GM12878 (cell line): ENCODE results near the gene MCOLN1. TPM values are rescaled to one million over a fixed set of nuclear protein-coding genes. Genes with fewer than 3 reads are reported as not detected.

Experiments
- ATAC-seq: fragments of 200-7000 bp; cut with Tn5 transposase; 3 replicates; pipeline ENCODE4 v1.9.1; 2020; ENCODE audit warnings: mild to moderate bottlenecking, moderate library complexity
- BruUV-seq: library from RNA; stranded (reverse); fragments of 400-500 nt; replicated peaks from 2 replicates; lab custom pipeline; 2021; lab: Mats Ljungman, UMichigan
- CTCF ChIA-PET: fragments of 300-600 bp; sonication (Branson Sonifier 250); formaldehyde crosslinking; extraction: SDS; loops from one replicate; lab custom pipeline; 2021; ENCODE audit warnings: inconsistent platforms; lab: Yijun Ruan, JAX
- POLR2A ChIA-PET: fragments of 350-600 bp; formaldehyde crosslinking; extraction: SDS; loops from one replicate; lab custom pipeline; 2021; ENCODE audit warnings: inconsistent platforms; lab: Charles Lee
- RAD21 ChIA-PET: fragments of 300-600 bp; sonication (Branson Sonifier 250); formaldehyde crosslinking; loops from one replicate; lab custom pipeline; 2023; ENCODE audit warnings: antibody characterized with exemption; ENCODE audit not compliant: unreplicated experiment; lab: Charles Lee
- SMC1A ChIA-PET: fragments of 300-600 bp; sonication (Branson Sonifier 250); formaldehyde crosslinking; loops from one replicate; lab custom pipeline; 2023; ENCODE audit not compliant: unreplicated experiment, uncharacterized antibody; lab: Charles Lee
- DNase-seq: peaks from one replicate; pipeline ENCODE4 v3.0.0-alpha.2; 2011; ENCODE audit warnings: low read depth, low spot score
- FAIRE-seq: peaks from 3 replicates; lab custom pipeline; 2011; peaks lifted over from hg19 to GRCh38; lab: Jason Lieb, UNC
- H2AFZ ChIP-seq: 2 replicates; pipeline ENCODE4 v1.6.0; 2011; ENCODE audit warnings: low read depth, low read length, control low read depth; ENCODE audit not compliant: control insufficient read depth
- H3K27ac ChIP-seq: 2 replicates; pipeline ENCODE4 v1.5.1; 2011; ENCODE audit warnings: control low read depth; ENCODE audit not compliant: control insufficient read depth, insufficient read depth
- H3K27me3 ChIP-seq, 2 experiments: replicated peaks in 1 of 2; 2 replicates each; pipeline versions ENCODE4 v1.6.0 to v1.6.1; 2011; ENCODE audit warnings: low read length in 1 of 2; ENCODE audit not compliant: control insufficient read depth in 2 of 2, insufficient read depth in 2 of 2
- H3K36me3 ChIP-seq, 2 experiments: 2 replicates each; pipeline ENCODE4 v1.5.1; 2011; ENCODE audit warnings: low read length in 1 of 2; ENCODE audit not compliant: control insufficient read depth in 2 of 2, insufficient read depth in 2 of 2
- H3K4me1 ChIP-seq: 2 replicates; pipeline ENCODE4 v1.6.1; 2011; ENCODE audit warnings: mild to moderate bottlenecking, low read length, moderate library complexity, mixed read lengths; ENCODE audit not compliant: control insufficient read depth, insufficient read depth
- H3K4me2 ChIP-seq: 2 replicates; pipeline ENCODE4 v1.6.0; 2011; ENCODE audit warnings: control low read depth; ENCODE audit not compliant: control insufficient read depth, insufficient read depth
- H3K4me3 ChIP-seq: fragments of 200-600 bp; sonication (generic); 2 replicates; pipeline ENCODE4 v1.5.1; 2016
- H3K79me2 ChIP-seq: 2 replicates; pipeline ENCODE4 v1.6.0; 2011; ENCODE audit warnings: low read length; ENCODE audit not compliant: control insufficient read depth, insufficient read depth
- H3K9ac ChIP-seq: 2 replicates; pipeline ENCODE4 v1.8.0; 2011; ENCODE audit warnings: low read length, control low read depth, mixed read lengths; ENCODE audit not compliant: control insufficient read depth, insufficient read depth
- H3K9me3 ChIP-seq: replicated peaks from 3 replicates; pipeline ENCODE4 v1.5.1; 2011; ENCODE audit warnings: mild to moderate bottlenecking, low read length; ENCODE audit not compliant: control insufficient read depth, insufficient read depth
- H4K20me1 ChIP-seq: 2 replicates; pipeline ENCODE4 v1.6.0; 2011; ENCODE audit not compliant: control insufficient read depth, insufficient read depth
- BCL3 ChIP-seq: IDR thresholded peaks from 2 replicates; pipeline ENCODE4 v1.6.1; 2011; ENCODE audit warnings: borderline replicate concordance, low read depth, mild to moderate bottlenecking, moderate library complexity, low read length; ENCODE audit not compliant: insufficient read depth, poor library complexity, severe bottlenecking
- EZH2 ChIP-seq: IDR thresholded peaks from 2 replicates; pipeline ENCODE4 v1.6.1; 2012; ENCODE audit warnings: low read depth, mild to moderate bottlenecking, control low read depth, inconsistent platforms, low read length, borderline replicate concordance; ENCODE audit not compliant: control insufficient read depth
- MLLT1 ChIP-seq: fragments of 450-650 bp; IDR thresholded peaks from 2 replicates; pipeline ENCODE4 v1.6.1; 2016; ENCODE audit warnings: mild to moderate bottlenecking
- ZBTB11 ChIP-seq: fragments of 450-650 bp; formaldehyde crosslinking; IDR thresholded peaks from 2 replicates; pipeline ENCODE4 v1.5.0; 2022; ENCODE audit warnings: mild to moderate bottlenecking, missing genetic modification characterization
- ZNF217 ChIP-seq: fragments of 450-650 bp; IDR thresholded peaks from 2 replicates; pipeline ENCODE4 v1.6.1; 2017; ENCODE audit warnings: antibody characterized with exemption, mild to moderate bottlenecking
- WGBS: methylation state at CpG from one replicate; pipeline ENCODE4 v1.1.6; 2016; ENCODE audit warnings: low lambda C conversion rate; ENCODE audit not compliant: insufficient replicate concordance, insufficient coverage; ENCODE audit errors: missing lambda C conversion rate; 5-methylcytosine and 5-hydroxymethylcytosine counted together
- in situ Hi-C: fragments of 300-500 bp; cut with MboI; formaldehyde crosslinking; loops from 9 replicates; pipeline ENCODE4 v1.14.3; 2018; ENCODE audit warnings: mixed read lengths
- intact Hi-C: fragments of 100-400 bp; cut with micrococcal nuclease; formaldehyde crosslinking; loops from one replicate; pipeline ENCODE4 v1.14.2; 2022; ENCODE audit not compliant: unreplicated experiment
- polyA plus RNA-seq, 11 experiments: library from polyadenylated mRNA; depleted of rRNA in 4 of 11; unstranded in 6 of 11; stranded (reverse) in 5 of 11; fragments of >200 nt; fragmentation: Nextera tagmentation in 4 of 11; fragmentation: Illumina TruSeq in 1 of 11; extraction: Ambion mirVana in 4 of 11; extraction: Trizol in 1 of 11; gene quantifications; 1 replicate in 1 of 11; 2 replicates in 10 of 11; pipeline versions ENCODE4 v1.2.1 to v1.2.3, GENCODE V29; 2011 to 2016; ENCODE audit warnings: inconsistent platforms in 2 of 11, missing spikeins in 2 of 11, low read depth in 1 of 11
- total RNA-seq, 4 experiments: library from RNA; depleted of rRNA in 3 of 4; stranded (reverse); fragments of >200 nt in 3 of 4; fragmentation: Illumina TruSeq in 1 of 4; extraction: Trizol in 1 of 4; gene quantifications; 2 replicates each; pipeline versions ENCODE4 v1.2.1 to v1.2.3, GENCODE V29; 2013 to 2021

MCOLN1 gene
- total and polyA plus RNA-seq, 10 of the 15 experiments (the other 5 are each of a cell fraction or from before 2014, with no cell fraction given): 0.42 to 15.6 (median 4.9) TPM

GRCh38 chr19:7541475-7541824 is 19.0 kb downstream of the MCOLN1 start:
- ATAC-seq (no peak), FAIRE-seq (no peak), DNase-seq (no peak)
- TF ChIP-seq MLLT1: no peak
- no peak for TF ChIP-seq EZH2
- TF ChIP-seq ZBTB11 (CRISPR knock-in tag): no peak
- no peak for TF ChIP-seq BCL3
- no peak for TF ChIP-seq ZNF217
- ChIA-PET RAD21 (no interaction called here), SMC1A (no interaction called here), POLR2A (interaction anchor here (0.5 to 0.6 kb wide), 3 partner anchors 365 to 635 kb away, joined by 4 to 5 read pairs (median 4); no protein-coding TSS in a partner anchor), CTCF (no interaction called here)
- no peak overlapping the region for H2AFZ ChIP-seq
- peaks cover 4% of the 10 kb centered on the region for H3K4me1 ChIP-seq
- H3K27ac ChIP-seq: no peak overlapping the region
- no TSS peak for BruUV-seq
- no peak overlapping the region for H3K4me2 ChIP-seq
- H4K20me1 ChIP-seq: no peaks in the 10 kb centered on the region
- H3K79me2 ChIP-seq: peaks cover under 1% of the 10 kb centered on the region
- H3K4me3 ChIP-seq: no peak overlapping the region
- intact Hi-C loops: no loop called here
- H3K36me3 ChIP-seq: peaks cover 0 to 9% of the 10 kb centered on the region in 2 experiments; a peak in 3 of 4 replicates
- no peaks in the 10 kb centered on the region for H3K9me3 ChIP-seq
- H3K9ac ChIP-seq: no peak overlapping the region
- no peaks in the 10 kb centered on the region for H3K27me3 ChIP-seq
- in situ Hi-C loops: no loop called here
- WGBS: 97% methylated on average over 13 of the region's 15 CpGs
